ENCODE data around the gene AK2.
"Not testable (repeated sequence)": the region's sequence is repeated elsewhere in the genome, so short reads cannot be mapped to it uniquely, and the experiment has no call there.

AK2 gene

DNA sequence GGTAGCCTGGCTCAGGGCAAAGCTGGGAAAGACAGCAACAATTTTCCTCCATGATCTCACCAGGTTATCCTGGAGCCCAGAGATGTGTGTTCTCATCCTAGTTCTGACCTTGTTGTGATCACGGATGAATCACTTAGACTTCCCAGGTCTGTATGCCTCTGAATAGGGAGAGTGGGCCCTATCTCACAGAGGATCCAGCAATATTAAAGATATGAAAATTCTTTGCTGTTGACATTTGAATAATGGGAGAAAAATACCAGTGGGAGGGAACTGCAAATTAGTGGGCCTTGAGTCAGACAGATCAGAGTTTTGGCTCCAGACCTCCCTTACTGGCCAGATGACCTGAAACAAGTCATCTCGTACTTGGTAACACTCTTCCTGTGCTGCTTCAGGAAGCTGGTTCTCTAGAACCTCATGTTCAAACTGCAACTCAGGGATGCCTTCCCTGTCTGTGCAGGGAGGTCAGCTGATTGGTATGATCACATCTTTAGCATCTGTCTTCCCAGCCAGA, 39.2 kb downstream of the AK2 start:
- no peak for DNase-seq

DNA sequence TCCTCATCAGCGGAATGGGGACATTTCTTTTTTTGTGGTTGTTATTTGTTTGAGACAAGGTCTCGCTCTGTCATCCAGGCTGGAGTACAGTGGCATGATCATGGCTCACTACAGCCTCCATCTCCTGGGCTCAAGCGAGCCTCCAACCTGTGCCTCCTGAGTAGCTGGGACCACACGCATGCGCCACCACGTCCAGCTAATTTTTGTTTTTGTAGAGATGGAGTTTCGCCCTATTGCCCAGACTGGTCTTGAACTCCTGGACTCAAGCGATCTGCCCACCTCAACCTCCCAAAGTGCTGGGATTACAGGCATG, 43.4 kb downstream of the AK2 start:
- not testable (repeated sequence) for DNase-seq

DNA sequence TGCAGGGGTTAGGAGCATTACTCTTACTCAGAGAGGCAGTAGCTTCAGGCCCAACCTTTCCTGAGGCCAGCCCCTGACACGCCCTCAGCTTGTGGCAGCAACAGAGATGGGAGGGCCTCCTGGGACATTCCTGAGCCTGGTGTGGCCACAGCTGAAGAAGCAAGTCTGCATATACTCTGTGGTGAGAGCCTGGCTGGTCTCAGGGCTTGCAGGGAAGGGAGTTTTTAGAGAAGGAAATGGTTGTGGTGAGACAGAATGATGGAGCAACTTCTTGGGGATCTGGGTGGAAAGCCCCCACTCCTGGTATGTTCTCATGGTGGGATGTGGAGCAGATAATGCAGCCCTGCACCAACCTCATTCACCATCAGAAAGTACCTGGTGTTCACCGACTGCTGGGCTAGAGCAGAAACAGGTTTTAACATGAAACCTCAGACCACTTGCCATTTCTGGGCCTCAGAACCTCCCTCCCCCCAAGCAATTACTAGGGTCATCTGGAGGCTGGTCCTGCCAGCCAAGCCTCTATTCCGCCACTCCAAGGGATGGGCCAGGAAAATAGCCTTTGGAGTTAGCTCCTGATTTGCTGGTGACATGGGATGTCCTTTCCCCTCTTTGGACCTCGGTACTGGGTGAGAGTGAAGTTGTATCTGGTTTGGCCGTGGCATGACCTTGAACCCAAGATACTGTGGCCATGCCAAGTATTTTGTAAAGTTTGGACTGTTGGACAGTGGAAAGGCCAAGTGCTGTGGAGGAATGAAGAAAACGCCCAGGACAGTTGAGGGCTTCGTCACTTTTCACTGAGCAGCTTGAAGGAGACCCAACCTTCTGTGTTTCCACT, 44.0 kb downstream of the AK2 start:
- DNase-seq = peak; percentile 78

DNA sequence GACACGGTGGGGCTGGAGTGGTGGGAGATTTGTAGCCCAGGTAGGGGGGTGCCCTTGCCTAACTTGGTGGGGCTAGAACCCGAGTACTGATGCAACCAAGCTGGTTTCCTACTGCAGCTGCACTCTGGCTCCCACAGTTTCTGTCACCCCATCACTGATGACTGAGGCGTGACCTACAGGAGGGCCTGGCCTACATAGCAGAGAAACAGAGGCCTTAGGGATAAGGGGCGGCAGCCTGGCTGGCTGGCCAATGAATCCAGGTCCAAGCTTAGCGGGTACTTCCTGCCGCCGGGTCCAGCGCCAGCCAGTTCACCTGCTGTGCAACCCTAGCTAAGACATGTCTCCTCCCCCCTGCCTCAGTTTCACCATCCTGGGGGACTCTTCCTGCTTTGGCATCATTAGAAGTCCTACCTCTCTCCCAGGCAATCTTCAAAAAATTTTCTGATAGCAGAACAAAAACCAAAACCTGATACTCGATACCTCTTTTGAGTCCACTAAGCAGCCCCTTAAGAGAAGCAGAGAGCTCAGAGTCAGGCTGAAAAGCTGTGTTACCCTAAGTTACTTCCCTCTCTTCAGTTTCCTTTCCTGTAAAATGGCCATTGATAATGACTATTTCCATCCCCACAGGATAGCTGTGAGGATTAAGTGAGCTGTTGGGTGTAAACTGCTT, 44.7 kb downstream of the AK2 start:
- no peak for DNase-seq

- DNase-seq = no peak
Measured at GRCh38 chr1:32991386-32991785, 45.3 kb downstream of the AK2 start.

DNA sequence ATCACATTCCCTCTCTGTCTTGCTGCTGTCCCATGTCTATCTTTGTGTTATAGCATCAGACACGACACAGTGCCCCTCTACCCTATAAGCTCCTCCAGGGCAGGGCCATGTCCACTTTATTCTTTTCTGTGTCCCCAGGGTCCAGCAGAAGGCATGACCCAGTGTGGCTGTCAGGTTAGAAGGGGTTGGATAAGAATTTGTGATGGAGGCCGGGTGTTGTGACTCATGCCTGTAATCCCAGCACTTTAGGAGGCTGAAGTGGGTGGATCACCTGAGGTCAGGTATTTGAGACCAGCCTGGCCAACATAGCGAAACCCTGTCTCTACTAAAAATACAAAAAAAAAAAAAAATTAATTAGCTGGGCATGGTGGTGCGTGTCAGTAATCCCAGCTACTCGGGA, 45.8 kb downstream of the AK2 start:
- no peak for DNase-seq

DNA sequence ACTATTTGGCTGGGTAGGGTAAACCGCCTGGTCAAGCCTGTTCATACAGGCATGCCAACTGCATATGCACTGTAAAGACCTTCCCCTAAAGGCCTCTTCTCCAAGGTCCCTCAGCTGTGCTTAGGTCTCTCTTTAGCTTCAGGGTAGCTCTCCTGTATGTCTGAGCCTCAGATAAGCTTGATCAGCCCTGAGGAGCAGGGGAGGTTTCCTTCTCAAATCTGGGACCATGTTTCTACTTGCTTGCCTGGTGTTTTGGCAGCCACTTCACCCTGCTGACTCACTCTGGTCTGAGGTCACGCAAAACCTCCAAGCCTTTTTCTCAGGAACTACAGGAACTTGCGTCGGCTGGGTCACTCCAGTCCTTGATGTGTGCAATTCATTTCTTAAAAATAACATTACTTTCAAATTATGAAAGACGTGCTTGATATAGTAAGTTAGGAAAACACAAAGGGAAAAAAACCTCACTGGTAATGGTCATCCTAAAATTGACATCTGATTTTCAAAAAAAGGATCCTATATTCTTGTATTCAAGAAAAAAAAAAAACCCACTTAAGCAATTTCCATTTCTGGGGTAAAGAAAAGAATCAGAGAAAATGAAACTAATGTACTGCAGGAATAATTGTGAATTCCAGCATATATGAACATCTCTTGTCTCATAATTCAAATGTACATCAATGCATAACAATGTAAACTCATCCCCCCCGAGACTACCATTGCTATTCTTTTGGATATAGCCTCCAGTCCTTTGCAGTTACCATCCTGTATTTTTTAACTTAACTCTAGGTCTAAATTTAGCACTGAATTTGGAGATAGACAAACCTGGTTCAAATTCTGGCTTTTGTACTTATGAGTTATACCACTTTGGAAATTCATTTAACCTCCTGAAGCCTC, 47.3 kb downstream of the AK2 start:
- DNase-seq = peak; percentile 75

- no peak for DNase-seq
Measured at GRCh38 chr1:32988665-32989064, 48.0 kb downstream of the AK2 start.

- DNase-seq = no peak
Measured at GRCh38 chr1:32985226-32985625, 51.5 kb downstream of the AK2 start.

DNA sequence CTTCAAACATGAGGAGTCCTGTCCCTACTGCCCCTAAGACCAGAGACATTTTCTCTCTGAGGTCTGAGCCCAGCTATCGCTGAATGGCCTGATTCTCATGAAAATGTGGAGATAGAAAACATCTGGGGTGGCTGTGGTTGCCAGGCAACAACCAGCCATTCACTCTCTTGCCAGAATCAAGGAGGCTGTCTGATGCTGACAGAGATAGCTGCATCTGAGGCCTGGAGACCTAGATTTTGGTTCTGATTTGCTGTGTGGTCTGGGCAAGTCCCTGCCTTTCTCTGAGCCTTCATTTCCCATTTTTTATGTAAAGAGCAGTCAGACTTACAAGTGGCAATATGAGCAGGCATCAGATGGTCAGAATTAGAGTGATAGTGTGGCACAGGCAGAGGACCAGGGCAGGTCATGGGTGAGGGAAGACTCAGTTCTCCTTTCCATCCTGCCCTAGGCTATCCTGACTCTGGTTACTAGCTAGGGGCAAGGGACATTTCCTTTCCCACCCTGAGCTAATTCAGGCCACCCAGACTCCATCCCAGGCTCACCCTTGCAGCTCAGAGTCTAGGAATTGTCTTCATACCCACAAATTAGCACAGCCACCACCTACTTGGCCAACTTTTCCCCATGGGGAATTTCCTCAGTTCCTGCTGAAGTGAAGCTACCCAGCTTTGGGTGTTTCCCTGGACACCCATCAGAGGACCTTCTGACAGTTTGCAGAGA, 52.1 kb downstream of the AK2 start:
- peak; percentile 34 for DNase-seq

DNA sequence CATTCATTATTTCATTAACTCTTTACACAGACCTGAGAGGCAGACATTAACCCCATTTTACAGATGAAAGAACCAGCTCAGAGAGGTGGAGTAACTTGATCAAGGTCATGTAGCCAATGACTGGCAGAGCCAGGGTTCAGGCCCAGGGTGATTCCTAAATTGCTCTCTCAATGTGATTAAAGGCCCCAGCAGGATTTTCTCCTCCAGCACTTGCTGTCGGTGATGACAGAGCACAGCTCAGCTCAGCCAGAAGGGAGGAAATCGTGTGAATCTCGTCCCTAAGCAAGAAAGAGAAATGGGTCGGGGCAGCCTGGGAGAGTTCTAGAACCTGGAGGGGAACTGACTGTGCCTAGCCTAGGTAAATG, 52.6 kb downstream of the AK2 start:
- DNase-seq = no peak

DNA sequence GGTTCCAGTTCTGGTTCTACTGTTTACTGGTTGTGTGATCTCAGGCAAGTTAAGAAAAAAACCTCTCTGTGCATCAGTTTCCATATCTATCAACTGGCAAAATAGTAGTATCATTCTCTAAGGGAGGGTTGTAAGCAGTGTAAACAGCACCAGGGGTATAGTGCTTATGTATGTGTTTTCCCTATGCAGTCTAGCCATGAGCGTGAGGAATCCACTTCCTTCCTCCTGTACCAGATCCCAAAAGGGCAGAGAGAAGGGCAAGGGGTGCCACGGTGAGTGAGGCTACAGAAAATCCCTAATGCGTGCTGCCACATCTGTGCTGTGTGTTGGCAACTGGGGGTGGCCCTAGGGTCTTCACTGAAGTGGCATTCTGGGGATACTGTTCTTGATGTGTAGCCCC, 53.7 kb downstream of the AK2 start:
- no peak for DNase-seq

DNA sequence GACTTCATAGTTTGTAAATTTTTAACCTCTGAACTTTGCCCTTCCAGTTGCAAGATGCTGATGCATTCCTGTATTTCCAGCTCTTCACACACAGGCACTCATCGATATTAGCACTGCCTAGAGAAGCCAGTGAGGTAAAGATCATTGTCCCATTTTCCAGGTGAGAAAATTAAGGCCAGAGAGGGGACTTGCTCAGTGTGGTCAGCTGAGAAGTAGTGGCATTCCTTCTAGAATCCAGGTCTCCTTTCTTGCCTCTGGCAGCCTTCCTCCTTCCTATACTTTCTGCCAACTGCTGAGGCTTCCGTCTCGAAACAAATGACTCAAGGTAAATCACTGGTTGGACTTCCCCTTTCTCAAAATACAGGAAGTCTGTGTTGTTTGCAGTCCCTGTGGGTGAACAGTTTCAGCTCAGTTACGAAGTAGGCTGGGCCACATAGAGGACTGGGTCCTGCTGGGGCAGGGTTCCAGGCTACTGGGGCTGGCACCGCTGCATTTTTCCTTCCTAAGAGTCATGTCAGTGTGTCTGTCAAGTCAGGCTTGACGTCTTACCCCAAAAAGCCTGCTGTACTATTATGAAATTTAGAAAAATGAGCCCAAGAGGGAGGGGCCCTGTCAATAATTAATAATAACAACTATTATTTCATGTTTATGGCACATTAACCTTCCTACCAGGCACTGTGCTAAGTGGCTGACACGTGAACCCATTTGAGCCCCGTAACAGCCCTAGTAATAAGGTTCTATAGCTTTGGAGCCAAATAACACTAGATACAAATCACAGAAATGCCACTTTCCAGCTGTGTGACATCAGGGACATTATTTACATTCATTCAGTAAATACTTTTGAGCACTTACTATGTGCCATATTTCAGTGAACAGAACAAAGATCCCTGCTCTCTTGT, 55.4 kb downstream of the AK2 start:
- DNase-seq = peak; percentile 70

DNA sequence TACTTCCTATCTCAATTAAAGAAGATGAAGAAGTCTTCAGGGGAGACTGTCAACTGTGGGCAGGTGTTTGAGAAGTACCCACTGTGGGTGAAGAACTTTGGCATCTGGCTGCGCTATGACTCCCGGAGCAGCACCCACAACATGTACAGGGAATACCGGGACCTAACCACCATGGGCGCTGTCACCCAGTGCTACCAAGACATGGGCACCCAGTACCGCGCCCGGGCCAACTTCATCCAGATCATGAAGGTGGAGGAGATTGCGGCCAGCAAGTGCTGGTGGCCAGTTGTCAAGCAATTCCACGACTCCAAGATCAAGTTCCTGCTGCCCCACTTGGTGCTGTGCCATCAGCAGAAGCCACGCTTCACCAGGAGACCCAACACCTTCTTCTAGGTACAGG, 56.6 kb downstream of the AK2 start:
- DNase-seq = no peak

GRCh38 chr1:32978854-32979253, 57.8 kb downstream of the AK2 start:
- no peak for DNase-seq

DNA sequence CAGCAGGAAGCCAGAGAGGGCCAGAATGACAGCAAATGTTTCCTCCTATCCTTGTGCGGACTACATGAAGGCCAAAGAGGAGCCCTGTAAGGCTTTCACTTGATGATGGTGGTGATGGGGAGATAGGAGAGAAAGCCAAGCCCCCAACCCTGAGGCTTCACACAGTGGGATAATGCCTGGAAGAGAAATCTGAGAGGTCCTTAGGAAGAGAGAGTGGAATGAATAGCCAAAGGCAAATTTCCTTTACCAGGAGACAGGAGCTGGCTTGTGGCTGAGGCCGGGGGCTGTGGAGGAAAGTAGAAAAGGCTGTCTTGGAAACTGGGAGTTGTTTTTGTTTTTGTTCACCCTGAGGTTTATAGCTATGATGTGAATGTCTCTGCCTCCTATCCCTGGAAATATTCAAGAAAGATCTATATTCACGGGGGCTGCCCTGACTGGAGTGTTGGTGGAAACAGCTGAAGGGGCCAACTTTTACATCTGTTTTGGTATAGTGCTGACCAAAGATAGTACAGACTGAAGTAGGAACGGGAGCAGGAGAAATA, 59.1 kb downstream of the AK2 start:
- DNase-seq = no peak

GRCh38 chr1:32975055-32975454, 61.6 kb downstream of the AK2 start:
- not testable (repeated sequence) for DNase-seq

DNA sequence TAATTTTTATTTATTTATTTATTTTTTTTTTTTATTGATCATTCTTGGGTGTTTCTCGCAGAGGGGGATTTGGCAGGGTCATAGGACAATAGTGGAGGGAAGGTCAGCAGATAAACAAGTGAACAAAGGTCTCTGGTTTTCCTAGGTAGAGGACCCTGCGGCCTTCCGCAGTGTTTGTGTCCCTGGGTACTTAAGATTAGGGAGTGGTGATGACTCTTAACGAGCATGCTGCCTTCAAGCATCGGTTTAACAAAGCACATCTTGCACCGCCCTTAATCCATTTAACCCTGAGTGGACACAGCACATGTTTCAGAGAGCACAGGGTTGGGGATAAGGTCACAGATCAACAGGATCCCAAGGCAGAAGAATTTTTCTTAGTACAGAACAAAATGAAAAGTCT, 63.2 kb downstream of the AK2 start:
- not testable (repeated sequence) for DNase-seq

- no peak for DNase-seq
Measured at GRCh38 chr1:32972814-32973428, 63.8 kb downstream of the AK2 start.

- no peak for DNase-seq
Measured at GRCh38 chr1:32971576-32971975, 65.1 kb downstream of the AK2 start.

DNA sequence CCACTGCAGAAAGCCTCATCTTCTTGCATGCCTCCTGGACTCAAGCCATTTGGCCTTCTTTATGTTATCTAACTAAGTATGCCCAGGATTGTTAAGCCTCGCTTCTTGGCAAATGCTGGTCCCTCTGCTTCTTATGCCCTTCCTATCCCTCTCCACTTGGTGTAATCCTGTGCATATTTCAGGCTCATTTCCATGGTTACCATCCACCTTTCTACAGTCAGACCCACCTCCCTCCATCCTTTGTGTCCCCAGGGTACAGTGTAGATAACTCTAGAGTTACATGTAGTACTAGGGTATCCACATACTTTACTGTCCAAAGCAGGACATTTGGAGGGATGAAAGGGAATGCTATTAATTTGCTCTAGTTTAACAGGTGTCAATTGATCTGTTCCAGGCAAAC, 65.5 kb downstream of the AK2 start:
- DNase-seq = no peak
